Ishikawa (cell line): ENCODE measurements around the gene SLC6A20.

ENCODE experiments used
- EP300 ChIP-seq: IDR thresholded peaks from 2 replicates; pipeline ENCODE4 v1.6.1; 2012; ENCODE audit warnings: borderline replicate concordance
- RAD21 ChIP-seq: IDR thresholded peaks from 2 replicates; pipeline ENCODE4 v1.6.1; 2012; ENCODE audit warnings: low read depth
- ZBTB7A ChIP-seq: IDR thresholded peaks from 2 replicates; pipeline ENCODE4 v1.6.1; 2012; ENCODE audit warnings: low read depth

DNA sequence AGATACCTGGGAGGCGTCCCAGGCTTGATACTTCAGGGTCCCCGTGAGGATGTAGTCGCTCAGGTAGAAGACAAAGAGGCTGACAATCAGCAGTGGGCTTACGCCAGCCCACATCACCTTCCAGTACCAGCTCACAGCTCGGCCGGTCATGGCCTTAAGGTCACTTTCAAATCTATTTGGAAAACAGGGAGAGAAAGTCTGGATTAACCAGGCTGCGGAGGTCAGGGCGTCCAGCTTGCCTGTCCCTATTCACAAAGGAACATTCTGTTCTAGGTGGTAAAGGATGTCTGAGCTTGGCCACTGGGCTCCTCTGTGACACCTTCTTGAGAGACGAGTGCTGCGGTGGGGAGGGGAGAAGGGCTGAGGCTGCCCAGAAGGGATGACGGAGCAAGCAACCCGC, 36.5 kb downstream of the SLC6A20 start:
- TF ChIP-seq RAD21 (no peak), EP300 (no peak), ZBTB7A (no peak)
